ENCODE measurements around the gene GHRHR. TPM values are rescaled to one million over a fixed set of nuclear protein-coding genes. Genes with fewer than 3 reads are reported as not detected.

GHRHR gene
- total and polyA plus RNA-seq, 7 donors, result 0.03 to 0.16 TPM; not detected in 5

DNA sequence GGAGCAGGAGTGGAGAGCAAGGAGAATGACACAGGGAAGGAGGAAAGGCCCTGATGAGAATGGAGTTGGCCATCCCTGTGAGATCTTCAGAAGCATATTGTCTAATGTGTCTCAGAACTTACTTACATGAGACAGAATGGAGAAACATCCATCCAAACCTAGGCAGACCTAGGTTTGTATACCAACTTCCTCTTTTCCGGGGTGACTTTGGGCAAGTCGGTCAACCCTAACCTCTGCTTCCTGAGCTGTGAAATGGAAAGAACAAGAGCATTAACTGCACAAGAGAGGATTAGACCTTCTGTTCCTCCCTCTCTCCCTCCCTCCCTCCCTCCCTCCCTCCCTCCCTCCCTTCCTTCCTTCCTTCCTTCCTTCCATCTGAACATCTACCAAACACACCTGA, 4.5 kb downstream of the GHRHR start:
- TF ChIP-seq, protein P1, sequence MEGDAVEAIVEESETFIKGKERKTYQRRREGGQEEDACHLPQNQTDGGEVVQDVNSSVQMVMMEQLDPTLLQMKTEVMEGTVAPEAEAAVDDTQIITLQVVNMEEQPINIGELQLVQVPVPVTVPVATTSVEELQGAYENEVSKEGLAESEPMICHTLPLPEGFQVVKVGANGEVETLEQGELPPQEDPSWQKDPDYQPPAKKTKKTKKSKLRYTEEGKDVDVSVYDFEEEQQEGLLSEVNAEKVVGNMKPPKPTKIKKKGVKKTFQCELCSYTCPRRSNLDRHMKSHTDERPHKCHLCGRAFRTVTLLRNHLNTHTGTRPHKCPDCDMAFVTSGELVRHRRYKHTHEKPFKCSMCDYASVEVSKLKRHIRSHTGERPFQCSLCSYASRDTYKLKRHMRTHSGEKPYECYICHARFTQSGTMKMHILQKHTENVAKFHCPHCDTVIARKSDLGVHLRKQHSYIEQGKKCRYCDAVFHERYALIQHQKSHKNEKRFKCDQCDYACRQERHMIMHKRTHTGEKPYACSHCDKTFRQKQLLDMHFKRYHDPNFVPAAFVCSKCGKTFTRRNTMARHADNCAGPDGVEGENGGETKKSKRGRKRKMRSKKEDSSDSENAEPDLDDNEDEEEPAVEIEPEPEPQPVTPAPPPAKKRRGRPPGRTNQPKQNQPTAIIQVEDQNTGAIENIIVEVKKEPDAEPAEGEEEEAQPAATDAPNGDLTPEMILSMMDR (IDR thresholded peaks at IDR 0.05), result no peak
- no peak overlapping the region for H3K4me3 ChIP-seq
- no peaks in the 10 kb centered on the region for H3K36me3 ChIP-seq (ENCODE audit: insufficient read depth in 1 of 2, low read depth in 1 of 2)
- DNase-seq, result no peak
- intact Hi-C loops (cut with DNase I), result no loop called here
- WGBS, 3 donors, result 81 to 85% (median 84%) methylated on average over 2 of the region's 2 CpGs
- peaks cover 0 to 6% (median 0%) of the 10 kb centered on the region in 3 donors for H3K27me3 ChIP-seq (ENCODE audit: insufficient read depth in 3 of 3, low read length in 2 of 3)
- no peak overlapping the region for H3K27ac ChIP-seq
- no peaks in the 10 kb centered on the region for H3K9me3 ChIP-seq
- ATAC-seq, result no peak
- no peaks in the 10 kb centered on the region for H3K4me1 ChIP-seq

DNA sequence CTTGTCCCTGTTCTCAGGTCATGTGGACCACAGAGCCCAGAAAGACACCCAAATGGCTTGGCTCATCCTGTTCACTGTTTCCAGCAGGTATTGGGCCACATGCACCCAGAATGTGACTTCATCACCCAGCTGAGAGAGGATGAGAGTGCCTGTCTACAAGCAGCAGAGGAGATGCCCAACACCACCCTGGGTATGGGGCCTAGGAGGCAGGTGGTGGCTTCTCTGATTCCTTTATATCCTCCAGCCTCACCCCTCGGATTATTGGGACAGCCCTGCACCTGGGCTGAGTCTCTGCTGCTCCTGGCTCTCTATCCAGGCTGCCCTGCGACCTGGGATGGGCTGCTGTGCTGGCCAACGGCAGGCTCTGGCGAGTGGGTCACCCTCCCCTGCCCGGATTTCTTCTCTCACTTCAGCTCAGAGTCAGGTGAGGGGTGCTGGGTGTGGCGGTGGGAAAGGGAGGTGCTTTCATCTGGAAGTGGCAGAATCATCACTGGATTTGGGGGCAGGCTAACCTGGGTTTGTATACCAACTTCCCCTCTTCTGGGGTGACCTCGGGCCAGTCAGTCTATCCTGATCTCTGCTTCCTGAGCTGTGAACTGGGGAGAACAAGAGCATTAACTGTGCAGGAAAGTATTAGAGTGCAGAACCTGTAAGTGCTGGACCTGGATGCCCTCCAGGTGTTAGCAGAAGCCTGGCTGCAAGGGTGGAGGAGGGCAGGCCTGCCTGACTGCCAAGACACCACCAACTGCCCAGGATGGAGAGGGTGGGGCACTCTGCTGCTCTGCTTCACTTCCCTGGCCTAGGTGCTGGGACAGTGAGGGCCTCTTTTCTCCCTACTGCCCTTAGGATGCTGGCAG, 5.2 kb downstream of the GHRHR start:
- Histone ChIP-seq H3K9me3 (no peaks in the 10 kb centered on the region), H3K27ac (no peak overlapping the region), H3K4me1 (no peaks in the 10 kb centered on the region), H3K27me3 (ENCODE audit: insufficient read depth in 3 of 3, low read length in 2 of 3) (peaks cover 0 to 6% (median 3%) of the 10 kb centered on the region in 3 donors), H3K4me3 (no peak overlapping the region), H3K36me3 (ENCODE audit: insufficient read depth in 1 of 2, low read depth in 1 of 2) (no peaks in the 10 kb centered on the region)
- DNase-seq (no peak), ATAC-seq (no peak)
- intact Hi-C loops (cut with DNase I), result no loop called here
- TF ChIP-seq, protein P1 (IDR thresholded peaks at IDR 0.05), result no peak
- WGBS, 3 donors, result 87 to 90% (median 88%) methylated on average over 7 of the region's 7 CpGs

- WGBS, 3 donors, result 100% methylated on average over 1 of the region's 1 CpG
- TF ChIP-seq, protein P1 (IDR thresholded peaks at IDR 0.05), result no peak
- no peak for ATAC-seq
- H3K27me3 ChIP-seq (ENCODE audit: insufficient read depth in 3 of 3, low read length in 2 of 3), result peaks cover 0 to 6% (median 3%) of the 10 kb centered on the region in 3 donors
- H3K4me1 ChIP-seq, result no peaks in the 10 kb centered on the region
- no peak overlapping the region for H3K4me3 ChIP-seq
- no peaks in the 10 kb centered on the region for H3K9me3 ChIP-seq
- H3K27ac ChIP-seq, result no peak overlapping the region
- no peaks in the 10 kb centered on the region for H3K36me3 ChIP-seq (ENCODE audit: insufficient read depth in 1 of 2, low read depth in 1 of 2)
- no peak for DNase-seq
- intact Hi-C loops (cut with DNase I), result no loop called here
Observed at GRCh38 chr7:30969604-30969970, 5.8 kb downstream of the GHRHR start.

DNA sequence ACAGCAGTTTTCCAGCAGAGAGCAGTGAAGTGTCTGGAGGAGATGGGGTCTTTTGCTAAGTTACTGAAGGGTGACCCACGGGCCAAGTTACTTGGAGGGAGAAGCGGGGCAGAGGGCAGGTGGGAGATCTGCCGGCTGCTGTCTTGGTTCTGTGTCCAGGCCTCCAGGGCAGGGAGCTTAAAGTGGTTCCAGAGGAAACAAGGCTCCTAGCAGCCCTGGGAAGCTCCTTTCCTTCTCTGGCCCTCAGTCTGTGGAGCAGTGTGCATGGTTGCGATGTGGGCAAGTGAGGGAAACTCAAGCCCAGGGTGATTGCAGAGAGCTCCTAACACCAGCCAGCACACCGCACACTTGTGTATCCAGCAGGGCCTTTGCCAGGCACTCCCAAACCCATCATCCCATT, 6.3 kb downstream of the GHRHR start:
- ATAC-seq, result no peak
- Histone ChIP-seq H3K27ac (no peak overlapping the region), H3K36me3 (ENCODE audit: insufficient read depth in 1 of 2, low read depth in 1 of 2) (no peaks in the 10 kb centered on the region), H3K4me1 (no peaks in the 10 kb centered on the region), H3K9me3 (no peaks in the 10 kb centered on the region), H3K27me3 (ENCODE audit: insufficient read depth in 3 of 3, low read length in 2 of 3) (peaks cover 0 to 6% (median 3%) of the 10 kb centered on the region in 3 donors), H3K4me3 (no peak overlapping the region)
- TF ChIP-seq, protein P1 (IDR thresholded peaks at IDR 0.05), result no peak
- no peak for DNase-seq
- intact Hi-C loops (cut with DNase I), result no loop called here
- 89 to 90% (median 89%) methylated on average over 5 of the region's 5 CpGs for WGBS, 3 donors
